GM10248 (cell line): ENCODE results near the gene PCSK6.

Experiments used
- CTCF ChIA-PET: fragments of 300-600 bp; sonication (Branson Sonifier 250); formaldehyde crosslinking; extraction: SDS; loops from one replicate; lab custom pipeline; 2021; ENCODE audit warnings: antibody characterized with exemption; lab: Yijun Ruan, JAX
- POLR2A ChIA-PET: fragments of 350-650 bp; sonication (Branson Sonifier 250); formaldehyde crosslinking; extraction: SDS; loops from one replicate; lab custom pipeline; 2020; ENCODE audit warnings: antibody characterized with exemption; lab: Yijun Ruan, JAX
- DNase-seq: peaks from one replicate; pipeline ENCODE4 v3.0.0; 2012; ENCODE audit errors: extremely low spot score
- CTCF ChIP-seq: IDR thresholded peaks from 2 replicates; pipeline ENCODE4 v1.5.1; 2012; ENCODE audit warnings: mild to moderate bottlenecking, low read depth; ENCODE audit errors: extremely low read depth, missing control alignments, control extremely low read depth

PCSK6 gene

GRCh38 chr15:101447168-101447533 lies 42.4 kb downstream of the PCSK6 start:
- TF ChIP-seq CTCF = no peak
- POLR2A ChIA-PET = no interaction called here
- CTCF ChIA-PET = no interaction called here
- no peak for DNase-seq

GRCh38 chr15:101446518-101447167 lies 42.9 kb downstream of the PCSK6 start:
- TF ChIP-seq CTCF = no peak
- ChIA-PET CTCF (interaction anchor here (1.3 kb wide), 1 partner anchor 9 kb away, joined by 3 read pairs; no protein-coding TSS in a partner anchor), POLR2A (no interaction called here)
- no peak for DNase-seq

- no peak for DNase-seq
- CTCF ChIA-PET = interaction anchor here (1.3 kb wide), 1 partner anchor 9 kb away, joined by 3 read pairs; no protein-coding TSS in a partner anchor
- POLR2A ChIA-PET = no interaction called here
- TF ChIP-seq CTCF = no peak
Observed at GRCh38 chr15:101445562-101446517, 43.7 kb downstream of the PCSK6 start.

GRCh38 chr15:101444807-101445508 lies 44.5 kb downstream of the PCSK6 start:
- POLR2A ChIA-PET = no interaction called here

GRCh38 chr15:101444015-101444414 lies 45.5 kb downstream of the PCSK6 start:
- TF ChIP-seq CTCF = no peak
- ChIA-PET CTCF (no interaction called here), POLR2A (no interaction called here)
- no peak for DNase-seq

More at GRCh38 chr15:101444807-101445508, 44.5 kb downstream of the PCSK6 start:
- DNase-seq = no peak
- TF ChIP-seq CTCF = no peak
- CTCF ChIA-PET = interaction anchor here (1.3 kb wide), 1 partner anchor 10 kb away, joined by 3 read pairs; no protein-coding TSS in a partner anchor

GRCh38 chr15:101442272-101442671 lies 47.2 kb downstream of the PCSK6 start:
- ChIA-PET POLR2A (no interaction called here), CTCF (interaction anchor here (1.2 to 2.2 kb wide), 3 partner anchors 8 to 24 kb away, joined by 3 to 6 read pairs (median 4); no protein-coding TSS in a partner anchor)
- DNase-seq = no peak
- no peak for TF ChIP-seq CTCF
